VCaP (cell line): ENCODE measurements around the gene AGAP3.

Experiments
- H3K27ac ChIP-seq: fragments of 450-650 bp; 2 replicates; pipeline ENCODE4 v1.5.1; 2017
- CTCF ChIP-seq: fragments of 450-650 bp; conservative IDR thresholded peaks from 2 replicates; pipeline ENCODE4 v1.5.1; 2017; ENCODE audit warnings: mild to moderate bottlenecking, moderate library complexity

AGAP3 gene

GRCh38 chr7:151126491-151127137, 40.3 kb downstream of the AGAP3 start:
- H3K27ac ChIP-seq, result peak overlapping the region; percentile 76
- no peak for TF ChIP-seq CTCF

- TF ChIP-seq CTCF, result no peak
- H3K27ac ChIP-seq, result no peak overlapping the region
Measured at GRCh38 chr7:151128144-151128543, 41.9 kb downstream of the AGAP3 start.

- TF ChIP-seq CTCF, result no peak
- no peak overlapping the region for H3K27ac ChIP-seq
Measured at GRCh38 chr7:151128716-151129115, 42.4 kb downstream of the AGAP3 start.

GRCh38 chr7:151129117-151129959, 43.1 kb downstream of the AGAP3 start:
- no peak overlapping the region for H3K27ac ChIP-seq
- TF ChIP-seq CTCF, result no peak

- no peak overlapping the region for H3K27ac ChIP-seq
- no peak for TF ChIP-seq CTCF
Measured at GRCh38 chr7:151129960-151130591, 43.8 kb downstream of the AGAP3 start.

GRCh38 chr7:151130741-151131157, 44.5 kb downstream of the AGAP3 start:
- no peak for TF ChIP-seq CTCF
- no peak overlapping the region for H3K27ac ChIP-seq

- TF ChIP-seq CTCF, result no peak
- H3K27ac ChIP-seq, result no peak overlapping the region
Measured at GRCh38 chr7:151131224-151131591, 44.9 kb downstream of the AGAP3 start.
